K562 (cell line): ENCODE measurements around the gene ATP8B4. TPM values are rescaled to one million over a fixed set of nuclear protein-coding genes. Genes with fewer than 3 reads are reported as not detected.

Experiments
- ATAC-seq: fragments of 200-7000 bp; cut with Tn5 transposase; 3 replicates; pipeline ENCODE4 v1.9.1; 2020; ENCODE audit warnings: moderate library complexity
- BruUV-seq: library from RNA; stranded (reverse); fragments of 400-500 nt; replicated peaks from 2 replicates; lab custom pipeline; 2021; lab: Mats Ljungman, UMichigan
- CTCF ChIA-PET: fragments of 300-600 bp; formaldehyde crosslinking; extraction: SDS; loops from one replicate; lab custom pipeline; 2021; ENCODE audit warnings: low intra/inter-chr PET ratio; lab: Yijun Ruan, JAX
- POLR2A ChIA-PET: fragments of 300-600, 350-650 bp; sonication (Branson Sonifier 250); formaldehyde crosslinking; extraction: SDS; loops from one replicate; lab custom pipeline; 2021; ENCODE audit warnings: antibody characterized with exemption, inconsistent platforms; lab: Yijun Ruan, JAX
- DNase-seq, 4 experiments: peaks; one replicate each; pipeline versions ENCODE4 v3.0.0 to v3.0.0-alpha.2; 2011 to 2018; ENCODE audit warnings: low spot score in 3 of 4, mixed read lengths in 3 of 4; ENCODE audit errors: extremely low read depth in 1 of 4
- FAIRE-seq: peaks from 2 replicates; lab custom pipeline; 2011; peaks lifted over from hg19 to GRCh38; lab: Jason Lieb, UNC
- H2AFZ ChIP-seq: 2 replicates; pipeline ENCODE4 v1.6.0; 2011; ENCODE audit warnings: low read depth, low read length, control low read depth, inconsistent platforms
- H3K27ac ChIP-seq: fragments of 200-600 bp; 3 replicates; pipeline ENCODE4 v1.8.0; 2011; ENCODE audit warnings: low read depth, mild to moderate bottlenecking, control low read depth, inconsistent platforms, low read length, moderate library complexity, mixed read lengths; ENCODE audit errors: extremely low read depth
- H3K27me3 ChIP-seq, 2 experiments: fragments of 300-600 bp in 1 of 2; 2 replicates in 1 of 2; 3 replicates in 1 of 2; pipeline versions ENCODE4 v1.6.0 to v1.8.0; 2011; ENCODE audit warnings: inconsistent platforms in 2 of 2, low read length in 2 of 2, mild to moderate bottlenecking in 1 of 2, mixed read lengths in 1 of 2, moderate library complexity in 1 of 2; ENCODE audit not compliant: control insufficient read depth in 2 of 2, insufficient read depth in 2 of 2
- H3K36me3 ChIP-seq: fragments of 300-600 bp; 3 replicates; pipeline ENCODE4 v1.8.0; 2011; ENCODE audit warnings: mild to moderate bottlenecking, low read length, inconsistent platforms; ENCODE audit not compliant: control insufficient read depth, insufficient read depth
- H3K4me1 ChIP-seq, 2 experiments: fragments of 200-600 bp in 1 of 2; replicated peaks in 1 of 2; 2 replicates in 1 of 2; 3 replicates in 1 of 2; pipeline versions ENCODE4 v1.5.1 to v1.8.0; 2011; ENCODE audit warnings: inconsistent platforms in 2 of 2, low read length in 2 of 2, mild to moderate bottlenecking in 1 of 2, mixed read lengths in 1 of 2, moderate library complexity in 1 of 2; ENCODE audit not compliant: control insufficient read depth in 2 of 2, insufficient read depth in 2 of 2
- H3K4me2 ChIP-seq: 2 replicates; pipeline ENCODE4 v1.6.1; 2011; ENCODE audit warnings: low read length, control low read depth, inconsistent platforms, mixed read lengths; ENCODE audit not compliant: insufficient read depth
- H3K4me3 ChIP-seq: fragments of 200-600 bp; sonication (generic), shearing (Covaris generic); 2 replicates; pipeline ENCODE4 v1.5.1; 2016; ENCODE audit warnings: control low read depth, inconsistent platforms
- H3K79me2 ChIP-seq: fragments of 200-600 bp; 3 replicates; pipeline ENCODE4 v1.8.0; 2011; ENCODE audit warnings: low read length, inconsistent platforms; ENCODE audit not compliant: control insufficient read depth, insufficient read depth
- H3K9ac ChIP-seq, 2 experiments: 2 replicates each; pipeline versions ENCODE4 v1.6.0 to v1.6.1; 2011; ENCODE audit warnings: low read depth in 2 of 2, low read length in 2 of 2, control low read depth in 1 of 2, inconsistent platforms in 1 of 2, mild to moderate bottlenecking in 1 of 2, mixed read lengths in 1 of 2; ENCODE audit not compliant: insufficient read depth in 1 of 2
- H3K9me1 ChIP-seq: one replicate; pipeline ENCODE4 v1.6.0; 2011; ENCODE audit warnings: inconsistent platforms, mild to moderate bottlenecking, low read length, moderate library complexity; ENCODE audit not compliant: control insufficient read depth, insufficient read depth
- H3K9me3 ChIP-seq: replicated peaks from 2 replicates; pipeline ENCODE4 v1.5.1; 2011; ENCODE audit warnings: low read depth, low read length, inconsistent platforms; ENCODE audit not compliant: control insufficient read depth, insufficient read depth
- H4K20me1 ChIP-seq: replicated peaks from 2 replicates; pipeline ENCODE4 v1.6.1; 2011; ENCODE audit warnings: low read length, inconsistent platforms, mixed read lengths; ENCODE audit not compliant: control insufficient read depth, insufficient read depth
- GABPB1 ChIP-seq: sonication (generic); formaldehyde crosslinking; IDR thresholded peaks from 2 replicates; pipeline ENCODE4 v1.8.0; 2022; ENCODE audit warnings: mild to moderate bottlenecking, missing genetic modification reagents
- HLTF ChIP-seq: fragments of 450-650 bp; IDR thresholded peaks from 2 replicates; pipeline ENCODE4 v1.6.1; 2016
- MEIS2 ChIP-seq: fragments of 450-650 bp; IDR thresholded peaks from 2 replicates; pipeline ENCODE4 v1.6.1; 2014; ENCODE audit warnings: mild to moderate bottlenecking; ENCODE audit not compliant: partially characterized antibody
- NCOA6 ChIP-seq: fragments of 450-650 bp; IDR thresholded peaks from 2 replicates; pipeline ENCODE4 v1.6.1; 2017; ENCODE audit warnings: mild to moderate bottlenecking
- SMAD3 ChIP-seq: fragments of 450-650 bp; formaldehyde crosslinking; conservative IDR thresholded peaks from 2 replicates; pipeline ENCODE4 v1.4.0; 2020; ENCODE audit warnings: mild to moderate bottlenecking
- TGIF2 ChIP-seq: sonication (generic); formaldehyde crosslinking; IDR thresholded peaks from 2 replicates; pipeline ENCODE4 v1.8.1; 2022; ENCODE audit warnings: mild to moderate bottlenecking, missing genetic modification reagents, moderate library complexity
- TRIM24 ChIP-seq, 2 experiments: fragments of 450-650 bp; IDR thresholded peaks; 2 replicates each; pipeline ENCODE4 v1.6.1; 2016
- ZBTB17 ChIP-seq: fragments of 450-650 bp; formaldehyde crosslinking; IDR thresholded peaks from 2 replicates; pipeline ENCODE4 v1.4.0; 2020; ENCODE audit warnings: mild to moderate bottlenecking
- ZNF551 ChIP-seq: fragments of 250-450 bp; sonication (Bioruptor Pico); IDR thresholded peaks from 2 replicates; pipeline ENCODE4 v1.5.0; 2021; ENCODE audit warnings: mild to moderate bottlenecking, moderate library complexity
- ZNF75A ChIP-seq: fragments of 450-650 bp; formaldehyde crosslinking; IDR thresholded peaks from 2 replicates; pipeline ENCODE4 v1.4.0; 2020; ENCODE audit warnings: mild to moderate bottlenecking
- ZNF766 ChIP-seq: fragments of 200-800 bp; sonication (Bioruptor generic); conservative IDR thresholded peaks from 2 replicates; pipeline ENCODE4 v1.6.1; 2016; ENCODE audit warnings: missing genetic modification characterization, missing compliant biosample characterization
- WGBS: fragments of 100-300 bp; shearing (Covaris generic); methylation state at CpG from one replicate; pipeline ENCODE4 v1.1.6; 2016; ENCODE audit warnings: low coverage, mixed read lengths; ENCODE audit not compliant: insufficient coverage; ENCODE audit errors: missing lambda C conversion rate; 5-methylcytosine and 5-hydroxymethylcytosine counted together
- in situ Hi-C: fragments of 300-500 bp; cut with MboI; formaldehyde crosslinking; loops from 4 replicates; pipeline ENCODE4 v1.15.0; 2018; ENCODE audit warnings: inconsistent platforms, mixed read lengths
- intact Hi-C: fragments of 100-400 bp; cut with micrococcal nuclease; formaldehyde crosslinking; loops from 2 replicates; pipeline ENCODE4 v1.14.2; 2022
- polyA plus RNA-seq, 8 experiments: library from polyadenylated mRNA; depleted of rRNA in 4 of 8; stranded (reverse) in 5 of 8; unstranded in 3 of 8; fragments of >200 nt; fragmentation: Nextera tagmentation in 2 of 8; fragmentation: Illumina TruSeq in 1 of 8; extraction: Ambion mirVana in 2 of 8; extraction: Trizol in 1 of 8; gene quantifications; 2 replicates each; pipeline versions ENCODE4 v1.2.1 to v1.2.3, GENCODE V29; 2011 to 2014; ENCODE audit warnings: inconsistent platforms in 1 of 8, missing spikeins in 1 of 8
- total RNA-seq, 7 experiments: library from RNA; depleted of rRNA in 6 of 7; stranded (reverse); fragments of >200 nt in 6 of 7; fragmentation: Illumina TruSeq in 2 of 7; extraction: Trizol in 2 of 7; gene quantifications; 2 replicates each; pipeline versions ENCODE4 v1.2.1 to v1.2.3, GENCODE V29; 2011 to 2021; ENCODE audit warnings: low replicate concordance in 1 of 7
- TF ChIP-seq, protein P1 (sequence below): fragments of 450-650 bp; formaldehyde crosslinking; IDR thresholded peaks from 2 replicates; pipeline ENCODE4 v1.4.0; 2020; ENCODE audit warnings: mild to moderate bottlenecking, moderate library complexity
- TF ChIP-seq, protein P2 (sequence below), 2 experiments: fragments of 450-650 bp in 1 of 2; sonication (generic) in 1 of 2; formaldehyde crosslinking in 1 of 2; IDR thresholded peaks in 1 of 2; conservative IDR thresholded peaks in 1 of 2; 2 replicates each; pipeline versions ENCODE4 v1.6.1 to v1.8.1; 2016 to 2023; ENCODE audit warnings: mild to moderate bottlenecking in 2 of 2, moderate library complexity in 2 of 2, inconsistent platforms in 1 of 2, missing genetic modification reagents in 1 of 2

Gene ATP8B4
- total and polyA plus RNA-seq, 9 of the 15 experiments (the other 6 are each of a cell fraction or from before 2014, with no cell fraction given): 0.14 to 2.5 (median 0.44) TPM

DNA sequence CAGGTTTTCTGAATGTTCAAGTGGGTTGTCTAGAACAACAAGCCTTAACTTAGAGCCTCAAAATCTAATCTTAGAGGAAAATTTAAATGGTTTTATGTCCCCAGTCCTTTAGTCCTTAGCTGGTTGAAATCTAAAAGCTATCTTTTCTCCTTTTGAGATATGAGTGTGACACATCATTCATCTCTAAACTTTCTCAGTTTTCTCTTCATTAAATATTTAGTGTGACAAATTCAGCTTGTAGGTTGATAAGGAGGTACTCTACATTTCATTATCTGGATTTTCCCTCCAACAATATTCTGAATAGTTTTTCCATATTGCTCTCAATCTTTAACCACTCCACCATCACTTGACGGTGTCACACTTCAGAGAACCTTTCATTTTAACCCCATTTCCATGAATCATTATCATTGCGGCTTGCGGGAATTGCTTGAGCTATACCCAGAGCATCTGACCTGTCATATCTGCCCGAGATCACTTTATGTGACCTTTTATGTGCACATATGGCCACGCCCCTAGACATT lies 16.1 kb upstream of the ATP8B4 start (continued):
- TF ChIP-seq, protein P1, sequence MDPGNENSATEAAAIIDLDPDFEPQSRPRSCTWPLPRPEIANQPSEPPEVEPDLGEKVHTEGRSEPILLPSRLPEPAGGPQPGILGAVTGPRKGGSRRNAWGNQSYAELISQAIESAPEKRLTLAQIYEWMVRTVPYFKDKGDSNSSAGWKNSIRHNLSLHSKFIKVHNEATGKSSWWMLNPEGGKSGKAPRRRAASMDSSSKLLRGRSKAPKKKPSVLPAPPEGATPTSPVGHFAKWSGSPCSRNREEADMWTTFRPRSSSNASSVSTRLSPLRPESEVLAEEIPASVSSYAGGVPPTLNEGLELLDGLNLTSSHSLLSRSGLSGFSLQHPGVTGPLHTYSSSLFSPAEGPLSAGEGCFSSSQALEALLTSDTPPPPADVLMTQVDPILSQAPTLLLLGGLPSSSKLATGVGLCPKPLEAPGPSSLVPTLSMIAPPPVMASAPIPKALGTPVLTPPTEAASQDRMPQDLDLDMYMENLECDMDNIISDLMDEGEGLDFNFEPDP (CRISPR knock-in tag): no peak
- no peak for TF ChIP-seq HLTF
- TF ChIP-seq TGIF2: no peak
- TF ChIP-seq MEIS2: peak; percentile 36
- TF ChIP-seq GABPB1 (CRISPR knock-in tag): no peak

DNA sequence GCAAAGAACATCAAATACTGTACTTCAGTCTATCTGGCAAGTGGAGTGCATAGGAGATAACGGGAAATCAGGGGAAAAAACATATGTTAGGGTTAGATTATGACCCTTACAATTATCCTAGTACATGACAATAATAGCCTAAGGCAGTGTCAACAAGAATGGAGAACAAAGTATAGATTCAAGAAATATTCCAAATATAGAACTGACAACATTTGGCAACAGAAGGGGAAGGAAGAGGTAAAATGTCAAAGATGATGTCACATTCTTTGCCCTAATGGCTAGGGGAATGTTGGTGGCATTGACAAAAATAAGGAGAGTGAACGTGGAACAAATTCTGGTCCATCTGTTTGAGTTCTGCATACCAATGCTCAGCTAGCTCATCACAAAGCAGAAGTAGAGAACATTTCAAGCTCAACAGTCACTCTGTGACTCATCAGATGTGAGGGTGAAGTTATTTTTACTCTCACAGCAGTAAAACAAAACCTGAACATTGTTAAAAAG lies 15.5 kb upstream of the ATP8B4 start:
- intact Hi-C loops: no loop called here
- BruUV-seq: no TSS peak
- Histone ChIP-seq H3K4me2 (peak overlapping the region; percentile 10; the same call in 1 of the 2 replicates), H3K36me3 (no peaks in the 10 kb centered on the region), H3K4me3 (no peak overlapping the region), H3K27me3 (no peaks in the 10 kb centered on the region), H3K9me3 (no peaks in the 10 kb centered on the region), H3K4me1 (peaks cover 0 to 22% of the 10 kb centered on the region in 2 experiments; a peak in 2 of 5 replicates), H3K9ac (no peak overlapping the region), H3K9me1 (no peaks in the 10 kb centered on the region), H2AFZ (no peak overlapping the region), H3K27ac (peak overlapping the region; percentile 24; the same call in 2 of the 3 replicates), H4K20me1 (no peaks in the 10 kb centered on the region), H3K79me2 (no peaks in the 10 kb centered on the region)
- DNase-seq (peak in 2 of 4 experiments; percentile 18 to 45), ATAC-seq (peak; percentile 61), FAIRE-seq (peak; percentile 72)
- ChIA-PET POLR2A (interaction anchor here (0.9 kb wide), 1 partner anchor 15 kb away, joined by 3 read pairs; the partner anchor contains the start of gene ATP8B4), CTCF (interaction anchor here (0.6 kb wide), 2 partner anchors 79 to 892 kb away, joined by 3 read pairs; no protein-coding TSS in a partner anchor)
- in situ Hi-C loops: loop anchor here (25.0 kb wide), 1 partner anchor 1772 kb away; no protein-coding TSS in a partner anchor
- WGBS: 3% methylated on average over 2 of the region's 2 CpGs
- TF ChIP-seq ZNF766 (CRISPR knock-in tag): 0 out of 2 replicates have a peak, but pooled peaks have one; percentile 37
- TF ChIP-seq TRIM24 (IDR thresholded peaks at IDR 0.05): peak in 1 of 2 experiments; percentile 3; a peak in 1 of 4 replicates
- TF ChIP-seq ZNF551 (CRISPR knock-in tag): no peak
- TF ChIP-seq NCOA6: no peak
- TF ChIP-seq ZNF75A (CRISPR knock-in tag): no peak
- TF ChIP-seq ZBTB17 (CRISPR knock-in tag): 0 out of 2 replicates have a peak, but pooled peaks have one; percentile 38
- TF ChIP-seq, protein P2, sequence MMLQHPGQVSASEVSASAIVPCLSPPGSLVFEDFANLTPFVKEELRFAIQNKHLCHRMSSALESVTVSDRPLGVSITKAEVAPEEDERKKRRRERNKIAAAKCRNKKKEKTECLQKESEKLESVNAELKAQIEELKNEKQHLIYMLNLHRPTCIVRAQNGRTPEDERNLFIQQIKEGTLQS (IDR thresholded peaks at IDR 0.05): peak; percentile 80
- TF ChIP-seq, protein P2 (CRISPR knock-in tag; conservative IDR thresholded peaks at IDR 0.05): no peak
- no peak for TF ChIP-seq SMAD3 (CRISPR knock-in tag)
